WTC11 (cell line): ENCODE data around the gene IGFALS. TPM values are rescaled to one million over a fixed set of nuclear protein-coding genes. Genes with fewer than 3 reads are reported as not detected.

Experiments
- ATAC-seq: fragments of 200-7000 bp; cut with Tn5 transposase; 2 replicates; pipeline ENCODE4 v1.10.0; 2021; ENCODE audit warnings: mild to moderate bottlenecking, moderate library complexity
- CTCF ChIA-PET: fragments of 300-600 bp; sonication (Branson Sonifier 250); formaldehyde crosslinking; loops from one replicate; lab custom pipeline; 2021; ENCODE audit warnings: antibody characterized with exemption; lab: Charles Lee
- POLR2A ChIA-PET: fragments of 350-600 bp; sonication (Branson Sonifier 250); formaldehyde crosslinking; loops from one replicate; lab custom pipeline; 2021; ENCODE audit warnings: antibody characterized with exemption; lab: Charles Lee
- DNase-seq: peaks from one replicate; pipeline ENCODE4 v3.0.0; 2021; ENCODE audit warnings: low spot score
- H3K27ac Mint-ChIP-seq: 2 replicates; pipeline ENCODE4 v1.8.0; 2021; ENCODE audit warnings: mixed read lengths
- H3K27me3 Mint-ChIP-seq: 2 replicates; pipeline ENCODE4 v1.8.0; 2021; ENCODE audit warnings: low read depth, mild to moderate bottlenecking, moderate library complexity, mixed read lengths
- H3K36me3 Mint-ChIP-seq: 2 replicates; pipeline ENCODE4 v1.8.0; 2021; ENCODE audit warnings: mixed read lengths
- H3K4me1 Mint-ChIP-seq: 2 replicates; pipeline ENCODE4 v1.8.0; 2022; ENCODE audit warnings: mixed read lengths
- H3K4me3 Mint-ChIP-seq: 2 replicates; pipeline ENCODE4 v1.8.0; 2021; ENCODE audit warnings: mild to moderate bottlenecking, moderate library complexity, mixed read lengths
- H3K9me3 Mint-ChIP-seq: 2 replicates; pipeline ENCODE4 v1.8.0; 2021; ENCODE audit warnings: mixed read lengths
- GABPB1 ChIP-seq: sonication (generic); formaldehyde crosslinking; IDR thresholded peaks from 2 replicates; pipeline ENCODE4 v1.8.1; 2023; ENCODE audit warnings: mild to moderate bottlenecking, missing genetic modification reagents
- KAT7 ChIP-seq: sonication (generic); formaldehyde crosslinking; IDR thresholded peaks from 2 replicates; pipeline ENCODE4 v1.8.1; 2023; ENCODE audit warnings: missing genetic modification reagents, mild to moderate bottlenecking, borderline replicate concordance
- MLX ChIP-seq: sonication (generic); formaldehyde crosslinking; IDR thresholded peaks from 2 replicates; pipeline ENCODE4 v1.8.1; 2023; ENCODE audit warnings: mild to moderate bottlenecking, missing genetic modification reagents, moderate library complexity
- NFYB ChIP-seq: sonication (generic); formaldehyde crosslinking; conservative IDR thresholded peaks from 2 replicates; pipeline ENCODE4 v1.8.0; 2022; ENCODE audit warnings: low read depth, missing genetic modification reagents
- NR1H2 ChIP-seq: sonication (generic); formaldehyde crosslinking; IDR thresholded peaks from 2 replicates; pipeline ENCODE4 v1.9.0; 2021; ENCODE audit warnings: mild to moderate bottlenecking, moderate library complexity, missing genetic modification reagents
- ZMAT4 ChIP-seq: fragments of 250-450 bp; sonication (Bioruptor Pico); IDR thresholded peaks from 2 replicates; pipeline ENCODE4 v1.9.0; 2021; ENCODE audit warnings: mild to moderate bottlenecking
- total RNA-seq: library from RNA; stranded (reverse); gene quantifications from 3 replicates; pipeline ENCODE4 v1.2.3, GENCODE V29; 2021
- TF ChIP-seq, protein P1 (sequence below): sonication (generic); formaldehyde crosslinking; IDR thresholded peaks from 2 replicates; pipeline ENCODE4 v1.8.1; 2022; ENCODE audit warnings: low read depth, mild to moderate bottlenecking, moderate library complexity, missing genetic modification reagents, borderline replicate concordance
- TF ChIP-seq, protein P2 (sequence below): sonication (generic); formaldehyde crosslinking; IDR thresholded peaks from 2 replicates; pipeline ENCODE4 v1.8.1; 2023; ENCODE audit warnings: mild to moderate bottlenecking, missing genetic modification reagents
- TF ChIP-seq, protein P3 (sequence below): sonication (generic); formaldehyde crosslinking; IDR thresholded peaks from 2 replicates; pipeline ENCODE4 v1.8.1; 2023; ENCODE audit warnings: mild to moderate bottlenecking, missing genetic modification reagents
- TF ChIP-seq, protein P4 (sequence below): sonication (generic); formaldehyde crosslinking; IDR thresholded peaks from 2 replicates; pipeline ENCODE4 v1.8.0; 2023; ENCODE audit warnings: mild to moderate bottlenecking, missing genetic modification reagents
- TF ChIP-seq, protein P5 (sequence below): fragments of 250-450 bp; sonication (Bioruptor Pico); IDR thresholded peaks from 2 replicates; pipeline ENCODE4 v1.9.0; 2021; ENCODE audit warnings: moderate library complexity, mild to moderate bottlenecking, inconsistent platforms, borderline replicate concordance

IGFALS gene
- total RNA-seq, 1 experiment from 2014 or later = not detected

DNA sequence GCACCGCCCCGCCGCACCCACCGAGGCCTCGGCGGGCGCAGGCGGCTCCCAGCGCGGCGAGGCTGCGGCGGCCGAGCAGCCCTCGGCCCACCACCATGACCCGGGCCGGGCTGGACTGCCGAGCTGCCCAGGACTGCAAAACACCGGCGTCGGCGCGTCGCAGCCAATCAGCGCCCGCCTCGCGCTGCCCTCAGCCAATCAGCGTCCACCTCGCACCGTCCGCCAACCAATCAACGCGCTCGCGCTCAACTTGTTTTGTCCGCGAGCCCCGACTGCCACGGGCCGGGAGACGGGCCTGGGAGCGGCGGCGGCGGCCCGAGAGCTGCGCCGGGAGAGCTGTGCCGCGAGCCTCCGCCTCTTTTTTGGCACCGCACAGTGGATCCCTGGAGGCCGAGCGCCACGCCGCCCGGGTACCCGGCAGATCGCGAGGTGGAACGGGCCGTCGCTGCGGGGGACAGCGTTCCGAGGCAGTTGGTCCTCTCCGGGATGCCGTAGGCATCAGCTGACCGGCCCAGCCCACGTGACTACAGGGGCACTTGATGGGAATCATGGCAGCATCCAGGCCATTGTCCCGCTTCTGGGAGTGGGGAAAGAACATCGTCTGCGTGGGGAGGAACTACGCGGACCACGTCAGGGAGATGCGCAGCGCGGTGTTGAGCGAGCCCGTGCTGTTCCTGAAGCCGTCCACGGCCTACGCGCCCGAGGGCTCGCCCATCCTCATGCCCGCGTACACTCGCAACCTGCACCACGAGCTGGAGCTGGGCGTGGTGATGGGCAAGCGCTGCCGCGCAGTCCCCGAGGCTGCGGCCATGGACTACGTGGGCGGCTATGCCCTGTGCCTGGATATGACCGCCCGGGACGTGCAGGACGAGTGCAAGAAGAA lies 33.4 kb upstream of the IGFALS start, which contains the start of the genes FAHD1 and HAGH (continued):
- TF ChIP-seq, protein P1, sequence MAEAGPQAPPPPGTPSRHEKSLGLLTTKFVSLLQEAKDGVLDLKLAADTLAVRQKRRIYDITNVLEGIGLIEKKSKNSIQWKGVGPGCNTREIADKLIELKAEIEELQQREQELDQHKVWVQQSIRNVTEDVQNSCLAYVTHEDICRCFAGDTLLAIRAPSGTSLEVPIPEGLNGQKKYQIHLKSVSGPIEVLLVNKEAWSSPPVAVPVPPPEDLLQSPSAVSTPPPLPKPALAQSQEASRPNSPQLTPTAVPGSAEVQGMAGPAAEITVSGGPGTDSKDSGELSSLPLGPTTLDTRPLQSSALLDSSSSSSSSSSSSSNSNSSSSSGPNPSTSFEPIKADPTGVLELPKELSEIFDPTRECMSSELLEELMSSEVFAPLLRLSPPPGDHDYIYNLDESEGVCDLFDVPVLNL (CRISPR knock-in tag) = no peak
- TF ChIP-seq GABPB1 (peak; percentile 75), NFYB (CRISPR knock-in tag) (peak; percentile 94), MLX (CRISPR knock-in tag) (no peak), NR1H2 (no peak)
- TF ChIP-seq, protein P2, sequence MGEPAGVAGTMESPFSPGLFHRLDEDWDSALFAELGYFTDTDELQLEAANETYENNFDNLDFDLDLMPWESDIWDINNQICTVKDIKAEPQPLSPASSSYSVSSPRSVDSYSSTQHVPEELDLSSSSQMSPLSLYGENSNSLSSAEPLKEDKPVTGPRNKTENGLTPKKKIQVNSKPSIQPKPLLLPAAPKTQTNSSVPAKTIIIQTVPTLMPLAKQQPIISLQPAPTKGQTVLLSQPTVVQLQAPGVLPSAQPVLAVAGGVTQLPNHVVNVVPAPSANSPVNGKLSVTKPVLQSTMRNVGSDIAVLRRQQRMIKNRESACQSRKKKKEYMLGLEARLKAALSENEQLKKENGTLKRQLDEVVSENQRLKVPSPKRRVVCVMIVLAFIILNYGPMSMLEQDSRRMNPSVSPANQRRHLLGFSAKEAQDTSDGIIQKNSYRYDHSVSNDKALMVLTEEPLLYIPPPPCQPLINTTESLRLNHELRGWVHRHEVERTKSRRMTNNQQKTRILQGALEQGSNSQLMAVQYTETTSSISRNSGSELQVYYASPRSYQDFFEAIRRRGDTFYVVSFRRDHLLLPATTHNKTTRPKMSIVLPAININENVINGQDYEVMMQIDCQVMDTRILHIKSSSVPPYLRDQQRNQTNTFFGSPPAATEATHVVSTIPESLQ (CRISPR knock-in tag) = no peak
- TF ChIP-seq, protein P3, sequence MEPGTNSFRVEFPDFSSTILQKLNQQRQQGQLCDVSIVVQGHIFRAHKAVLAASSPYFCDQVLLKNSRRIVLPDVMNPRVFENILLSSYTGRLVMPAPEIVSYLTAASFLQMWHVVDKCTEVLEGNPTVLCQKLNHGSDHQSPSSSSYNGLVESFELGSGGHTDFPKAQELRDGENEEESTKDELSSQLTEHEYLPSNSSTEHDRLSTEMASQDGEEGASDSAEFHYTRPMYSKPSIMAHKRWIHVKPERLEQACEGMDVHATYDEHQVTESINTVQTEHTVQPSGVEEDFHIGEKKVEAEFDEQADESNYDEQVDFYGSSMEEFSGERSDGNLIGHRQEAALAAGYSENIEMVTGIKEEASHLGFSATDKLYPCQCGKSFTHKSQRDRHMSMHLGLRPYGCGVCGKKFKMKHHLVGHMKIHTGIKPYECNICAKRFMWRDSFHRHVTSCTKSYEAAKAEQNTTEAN = peak; percentile 84; the same call in 1 of the 2 replicates
- TF ChIP-seq, protein P4, sequence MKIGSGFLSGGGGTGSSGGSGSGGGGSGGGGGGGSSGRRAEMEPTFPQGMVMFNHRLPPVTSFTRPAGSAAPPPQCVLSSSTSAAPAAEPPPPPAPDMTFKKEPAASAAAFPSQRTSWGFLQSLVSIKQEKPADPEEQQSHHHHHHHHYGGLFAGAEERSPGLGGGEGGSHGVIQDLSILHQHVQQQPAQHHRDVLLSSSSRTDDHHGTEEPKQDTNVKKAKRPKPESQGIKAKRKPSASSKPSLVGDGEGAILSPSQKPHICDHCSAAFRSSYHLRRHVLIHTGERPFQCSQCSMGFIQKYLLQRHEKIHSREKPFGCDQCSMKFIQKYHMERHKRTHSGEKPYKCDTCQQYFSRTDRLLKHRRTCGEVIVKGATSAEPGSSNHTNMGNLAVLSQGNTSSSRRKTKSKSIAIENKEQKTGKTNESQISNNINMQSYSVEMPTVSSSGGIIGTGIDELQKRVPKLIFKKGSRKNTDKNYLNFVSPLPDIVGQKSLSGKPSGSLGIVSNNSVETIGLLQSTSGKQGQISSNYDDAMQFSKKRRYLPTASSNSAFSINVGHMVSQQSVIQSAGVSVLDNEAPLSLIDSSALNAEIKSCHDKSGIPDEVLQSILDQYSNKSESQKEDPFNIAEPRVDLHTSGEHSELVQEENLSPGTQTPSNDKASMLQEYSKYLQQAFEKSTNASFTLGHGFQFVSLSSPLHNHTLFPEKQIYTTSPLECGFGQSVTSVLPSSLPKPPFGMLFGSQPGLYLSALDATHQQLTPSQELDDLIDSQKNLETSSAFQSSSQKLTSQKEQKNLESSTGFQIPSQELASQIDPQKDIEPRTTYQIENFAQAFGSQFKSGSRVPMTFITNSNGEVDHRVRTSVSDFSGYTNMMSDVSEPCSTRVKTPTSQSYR (CRISPR knock-in tag) = peak; percentile 69; the same call in 1 of the 2 replicates
- TF ChIP-seq, protein P5, sequence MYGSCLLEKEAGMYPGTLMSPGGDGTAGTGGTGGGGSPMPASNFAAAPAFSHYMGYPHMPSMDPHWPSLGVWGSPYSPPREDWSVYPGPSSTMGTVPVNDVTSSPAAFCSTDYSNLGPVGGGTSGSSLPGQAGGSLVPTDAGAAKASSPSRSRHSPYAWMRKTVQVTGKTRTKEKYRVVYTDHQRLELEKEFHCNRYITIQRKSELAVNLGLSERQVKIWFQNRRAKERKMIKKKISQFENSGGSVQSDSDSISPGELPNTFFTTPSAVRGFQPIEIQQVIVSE = no peak

- DNase-seq (peak; percentile 60), ATAC-seq (peak; percentile 63)
- H3K27ac Mint-ChIP-seq = no peak overlapping the region
- CTCF ChIA-PET = interaction anchor here (0.8 kb wide), 1 partner anchor 43 kb away, joined by 4 read pairs; the partner anchor contains the start of genes NUBP2 and SPSB3
- H3K36me3 Mint-ChIP-seq = no peaks in the 10 kb centered on the region
- H3K4me1 Mint-ChIP-seq = peaks cover 19% of the 10 kb centered on the region
- POLR2A ChIA-PET = no interaction called here
- no peaks in the 10 kb centered on the region for H3K9me3 Mint-ChIP-seq
- TF ChIP-seq KAT7 (CRISPR knock-in tag) (0 out of 2 replicates have a peak, but pooled peaks have one; percentile 3), ZMAT4 (CRISPR knock-in tag) (no peak)
- peaks cover 2% of the 10 kb centered on the region; the same call in 1 of the 2 replicates for H3K27me3 Mint-ChIP-seq
- H3K4me3 Mint-ChIP-seq = peak overlapping the region; percentile 65
Measured at GRCh38 chr16:1825864-1826690, 32.6 kb upstream of the IGFALS start.
